HG02852 (cell line): Measurements from ENCODE around the gene SUPT3H.

Experiments used
- ATAC-seq: cut with Tn5 transposase; IDR thresholded peaks from one replicate; pipeline ENCODE4 v1.9.1; 2021; ENCODE audit warnings: mild to moderate bottlenecking, moderate library complexity; ENCODE audit not compliant: unreplicated experiment

SUPT3H gene

GRCh38 chr6:44808148-44808547 lies 569.6 kb downstream of the SUPT3H start:
- ATAC-seq = no peak

DNA sequence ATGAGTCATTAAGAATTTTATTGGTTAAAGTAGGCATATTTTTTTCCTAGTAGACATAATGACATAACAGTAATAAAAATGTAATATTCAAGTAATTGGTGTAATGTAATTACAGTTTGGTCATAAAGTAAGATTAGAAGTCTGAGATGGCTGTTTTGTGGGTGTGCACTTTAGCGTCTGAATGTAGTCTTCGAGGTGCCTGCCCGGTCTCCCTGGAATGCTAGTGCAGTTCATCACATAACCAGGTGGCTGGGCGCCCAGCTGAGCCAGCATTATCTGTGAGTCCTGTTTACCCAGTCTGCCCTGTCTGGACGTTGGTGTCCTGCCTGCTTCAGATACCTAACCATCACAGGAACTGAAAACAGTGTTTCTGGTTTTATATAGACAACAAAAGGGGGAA lies 571.1 kb downstream of the SUPT3H start:
- no peak for ATAC-seq

GRCh38 chr6:44805238-44805846 lies 572.4 kb downstream of the SUPT3H start:
- no peak for ATAC-seq

DNA sequence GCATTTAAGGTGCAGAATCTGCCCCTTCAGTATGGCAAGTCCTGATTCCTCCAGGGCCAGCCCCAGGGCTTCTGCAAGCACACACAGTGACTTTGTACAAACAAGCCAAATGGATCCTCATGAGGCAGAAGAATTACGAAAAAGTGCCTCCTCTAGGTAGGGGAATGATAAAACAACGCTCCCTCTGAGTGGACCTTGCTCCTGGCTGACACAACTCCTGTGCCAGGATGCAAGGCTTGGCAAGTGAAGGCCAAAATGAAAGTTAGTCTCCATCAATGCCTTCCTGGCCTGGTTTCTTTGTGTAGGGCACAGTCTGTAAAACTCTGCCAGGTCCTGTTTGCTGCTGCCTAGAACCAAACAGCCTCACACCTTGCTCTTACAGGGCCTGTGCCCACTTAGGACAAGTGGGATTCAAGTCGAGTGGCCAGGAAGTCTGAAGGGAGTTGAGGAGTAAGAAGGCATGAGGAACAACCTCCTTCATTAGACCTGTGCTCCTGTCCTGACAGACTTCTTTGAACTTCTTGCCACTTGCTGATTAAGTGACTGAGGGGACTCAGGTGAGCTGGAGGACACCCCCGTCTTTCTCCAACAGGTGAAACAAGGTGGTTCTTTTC lies 573.1 kb downstream of the SUPT3H start:
- ATAC-seq = no peak

DNA sequence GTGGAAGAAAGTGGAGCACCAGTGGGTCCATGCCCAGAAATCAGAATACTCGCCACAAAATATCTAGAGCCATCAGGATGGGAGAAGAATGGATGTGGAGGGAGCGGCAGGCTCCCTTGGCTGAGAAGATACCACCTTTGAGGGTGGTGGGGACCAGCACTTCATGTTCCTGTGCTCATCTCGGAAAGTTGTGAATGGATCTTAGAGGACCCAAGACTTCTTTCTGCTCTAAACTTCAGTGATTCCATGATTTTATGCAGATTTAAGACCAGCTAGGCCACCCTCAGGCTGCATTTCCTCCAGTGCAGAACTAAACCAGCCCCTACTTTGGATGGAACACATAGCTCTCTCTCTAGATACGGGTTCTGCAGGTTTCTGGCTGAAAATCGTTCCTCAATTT lies 573.7 kb downstream of the SUPT3H start:
- ATAC-seq = no peak

DNA sequence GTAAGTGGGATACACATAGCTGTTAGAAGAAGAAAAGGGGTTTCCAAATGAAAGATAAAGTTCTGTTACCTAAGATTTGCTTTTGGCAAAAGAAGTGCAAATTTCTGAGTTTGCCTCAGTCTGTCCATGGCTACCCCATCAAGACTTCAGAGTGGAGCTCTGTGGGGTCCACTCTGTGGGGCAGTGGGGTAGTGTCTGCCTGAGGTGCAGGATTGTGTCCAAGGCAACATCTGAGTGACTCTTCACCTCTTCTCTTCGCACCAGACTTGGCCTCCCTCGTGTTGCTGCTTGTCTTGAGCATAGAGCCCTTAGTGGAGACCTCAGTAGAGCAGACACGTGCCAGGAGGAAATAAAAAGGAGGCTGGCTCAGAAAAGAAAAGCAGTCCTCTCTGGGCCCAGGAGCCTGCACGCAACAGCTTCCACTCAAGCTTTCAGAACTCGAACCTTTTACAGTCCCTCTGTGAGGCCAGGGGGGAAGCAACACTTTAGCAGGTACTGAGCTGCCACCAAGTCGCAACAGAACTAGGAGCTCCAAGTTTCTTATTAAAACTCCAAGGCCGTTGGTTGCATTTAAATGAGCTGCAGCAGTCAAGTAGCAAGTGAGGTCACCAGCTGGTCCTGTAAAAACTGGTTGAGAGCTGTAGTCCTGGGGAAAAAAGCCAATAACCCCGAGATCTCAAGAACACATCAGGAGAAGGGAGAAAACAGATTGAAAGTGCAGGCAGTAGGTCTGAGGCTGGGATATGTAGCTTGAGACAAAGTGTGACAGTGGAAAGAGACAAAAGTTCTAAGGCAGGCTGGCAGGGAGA lies 576.7 kb downstream of the SUPT3H start:
- ATAC-seq = no peak

GRCh38 chr6:44800171-44800783 lies 577.5 kb downstream of the SUPT3H start:
- ATAC-seq = no peak

GRCh38 chr6:44797746-44798145 lies 580.0 kb downstream of the SUPT3H start:
- ATAC-seq = no peak

DNA sequence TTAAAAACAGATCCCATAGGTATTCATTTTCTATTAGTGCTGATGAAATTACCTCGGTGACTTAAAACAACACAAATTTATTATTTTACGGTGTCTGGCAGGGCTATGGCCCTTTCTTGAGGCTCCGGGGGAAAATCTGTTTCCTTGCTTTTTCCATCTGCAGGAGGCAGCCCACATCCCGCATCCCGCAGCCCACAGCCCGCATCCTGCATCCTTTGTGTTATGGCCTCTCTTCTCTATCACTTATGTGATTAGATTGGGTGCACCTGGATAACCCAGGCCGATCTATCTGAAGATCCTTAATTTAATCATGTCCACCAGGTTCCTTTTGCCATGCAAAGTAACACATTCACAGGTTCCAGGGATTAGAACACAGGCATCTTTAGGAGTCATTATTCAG lies 582.4 kb downstream of the SUPT3H start:
- no peak for ATAC-seq

- ATAC-seq = no peak
Measured at GRCh38 chr6:44789806-44790205, 587.9 kb downstream of the SUPT3H start.

- ATAC-seq = no peak
Measured at GRCh38 chr6:44789061-44789460, 588.7 kb downstream of the SUPT3H start.

DNA sequence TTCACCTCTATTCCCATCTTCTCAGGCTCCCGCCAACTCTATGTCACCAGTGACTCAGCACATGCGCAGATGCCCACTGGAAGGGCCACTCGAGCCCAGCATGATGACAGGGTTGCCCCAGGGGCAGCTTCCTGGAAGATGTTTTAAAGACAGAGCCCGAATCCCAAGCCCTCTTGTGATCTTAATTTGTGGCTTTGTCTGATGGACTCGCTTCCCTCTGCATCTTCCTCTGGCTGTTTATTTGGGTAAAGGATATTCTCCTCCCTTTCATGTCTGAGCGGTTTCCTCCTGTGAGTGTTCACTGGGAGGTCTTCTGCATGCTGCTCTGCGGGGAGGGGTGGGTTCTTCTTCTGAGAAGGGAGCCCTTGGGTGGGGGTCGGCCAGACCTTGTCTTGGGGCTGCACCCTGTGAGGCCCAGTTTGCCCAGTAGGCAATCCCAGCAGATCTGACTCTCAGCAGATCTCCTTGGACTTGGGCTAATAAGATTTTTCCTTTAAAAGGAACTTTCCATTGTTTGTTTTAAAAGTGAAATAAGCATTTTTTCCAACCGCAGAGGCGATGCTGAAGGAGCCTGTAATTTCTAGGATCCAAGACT lies 589.2 kb downstream of the SUPT3H start:
- no peak for ATAC-seq

- no peak for ATAC-seq
Measured at GRCh38 chr6:44787254-44787834, 590.4 kb downstream of the SUPT3H start.

DNA sequence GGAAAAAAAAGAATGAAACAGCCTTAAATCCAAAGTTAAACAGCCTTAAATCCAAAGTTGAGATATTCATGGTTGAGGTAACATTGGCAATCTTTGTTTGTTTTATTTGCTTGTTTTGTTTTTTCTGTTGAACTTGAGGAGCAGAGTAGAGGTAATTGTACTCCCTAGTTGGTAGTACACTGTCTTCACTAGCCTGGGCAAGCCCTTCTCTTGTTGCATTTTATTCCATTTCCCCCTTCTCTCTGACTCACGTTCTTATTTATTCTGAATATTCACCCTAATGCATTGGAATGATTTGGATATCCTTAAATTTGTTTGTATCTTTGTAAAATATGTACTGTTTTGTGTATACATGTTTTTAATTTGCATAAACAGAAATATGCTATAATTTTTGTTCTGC lies 592.6 kb downstream of the SUPT3H start:
- ATAC-seq = no peak

DNA sequence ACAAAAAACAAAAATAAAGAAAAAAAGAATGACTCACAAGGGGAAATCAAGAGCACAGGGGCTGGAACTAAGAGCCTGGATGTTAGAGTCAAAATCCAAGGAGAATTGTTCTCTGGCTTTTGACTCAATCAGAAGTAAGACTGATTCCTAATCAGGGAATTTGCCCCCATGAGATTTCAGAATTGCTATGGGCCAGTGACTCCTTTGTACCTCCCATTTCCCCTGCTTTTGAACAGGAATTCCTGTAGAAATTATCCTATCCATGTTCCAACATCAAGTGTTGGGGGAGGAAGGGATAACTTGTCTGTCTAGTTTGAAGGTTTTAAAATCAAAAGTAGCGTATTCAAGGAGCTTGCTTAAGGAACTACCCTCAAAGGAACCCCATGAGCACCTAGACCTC lies 593.5 kb downstream of the SUPT3H start:
- ATAC-seq = no peak

DNA sequence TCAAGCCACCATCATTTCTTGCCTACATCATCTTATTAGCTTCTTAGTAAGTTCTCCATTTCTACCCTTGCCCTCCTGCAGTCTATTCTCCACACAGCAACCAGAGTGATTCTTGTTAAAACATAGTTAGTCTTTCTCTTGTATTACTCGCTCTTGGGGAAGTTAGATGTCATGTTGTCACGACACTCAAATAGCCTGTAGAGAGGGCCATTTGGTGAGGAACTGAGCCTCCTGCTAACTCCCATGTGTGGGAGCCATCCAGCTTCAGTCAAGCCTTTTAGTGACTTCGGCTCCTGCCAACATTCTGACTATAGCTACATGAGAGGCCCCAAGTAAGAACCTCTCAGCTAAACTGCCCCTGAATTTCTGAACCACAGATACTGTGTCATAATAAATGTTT lies 594.8 kb downstream of the SUPT3H start:
- ATAC-seq = no peak

DNA sequence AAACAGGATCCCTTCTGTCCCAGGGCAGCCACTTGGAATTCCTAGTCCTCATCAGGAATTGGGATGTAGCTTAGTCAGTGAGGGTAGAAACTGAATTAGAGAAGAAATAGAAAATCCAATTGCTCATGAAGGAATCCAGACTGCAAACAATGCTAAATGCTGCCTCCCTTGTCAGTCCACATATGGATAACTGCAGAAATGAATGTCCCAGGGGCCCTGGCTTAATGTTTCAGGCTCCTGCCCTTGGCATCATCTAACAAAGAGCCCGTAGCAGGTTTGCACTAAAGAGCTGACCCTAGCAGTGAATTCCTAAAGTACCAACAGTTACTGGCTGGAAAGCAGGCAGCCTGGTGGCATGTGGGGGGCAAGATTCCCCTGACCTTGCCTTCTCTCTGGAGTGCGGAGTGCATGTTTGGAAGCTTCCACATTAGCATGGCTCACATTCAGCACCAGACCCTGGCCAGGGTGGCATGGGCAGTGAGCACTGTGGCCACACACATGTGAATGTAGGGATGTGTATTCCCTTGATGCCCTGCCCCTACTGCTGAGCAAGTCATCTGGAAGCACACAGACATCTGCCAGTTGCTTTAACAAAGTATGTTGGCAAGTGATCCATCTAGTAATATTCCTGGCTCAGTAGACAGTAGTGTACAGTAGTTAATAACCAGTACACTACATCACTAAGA lies 595.7 kb downstream of the SUPT3H start:
- ATAC-seq = no peak

GRCh38 chr6:44780161-44780560 lies 597.6 kb downstream of the SUPT3H start:
- no peak for ATAC-seq

DNA sequence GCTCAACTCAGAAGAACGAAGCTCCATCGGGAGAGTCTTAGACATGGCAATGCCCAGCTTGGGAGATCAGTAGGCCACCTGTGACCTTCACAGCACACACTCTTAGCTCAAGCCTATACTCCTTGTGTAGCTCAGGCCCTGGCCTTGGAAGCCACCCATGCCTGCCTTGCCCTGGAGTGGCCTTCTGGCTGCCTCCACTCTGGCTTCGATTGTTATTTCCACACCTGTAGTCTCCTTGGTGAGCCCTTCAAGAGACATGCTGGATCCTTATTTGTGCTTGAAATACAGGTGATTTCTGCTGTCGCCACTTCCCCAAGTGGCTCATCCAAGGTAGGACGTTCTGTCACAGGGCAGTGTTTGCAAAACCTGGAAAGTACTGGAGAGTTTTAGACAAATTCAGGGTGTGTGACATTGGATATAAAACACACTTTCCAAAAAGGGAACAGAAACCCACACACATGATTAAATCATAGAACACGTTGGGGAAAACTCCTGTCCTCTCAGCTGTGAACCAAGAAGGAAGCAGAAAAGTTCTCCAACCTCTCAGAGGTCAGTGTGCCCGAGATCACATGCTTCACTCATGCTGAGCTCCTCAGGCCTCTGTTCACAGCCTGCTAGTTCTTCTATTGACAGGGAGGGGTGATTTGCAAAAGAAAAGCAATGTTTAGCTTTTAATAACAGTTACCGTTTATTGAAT lies 598.5 kb downstream of the SUPT3H start:
- peak; percentile 79 for ATAC-seq
